Upper lobe of right lung (tissue), 1 donor: ENCODE data around the gene IL6. TPM values are rescaled to one million over a fixed set of nuclear protein-coding genes. Genes with fewer than 3 reads are reported as not detected.
A peak's percentile ranks its signal among the peaks of the same experiment; 100 is the strongest.

ENCODE experiments used
- ATAC-seq: fragments of 200-7000 bp; cut with Tn5 transposase; one replicate; pipeline ENCODE4 v1.9.1; 2020; ENCODE audit warnings: mild to moderate bottlenecking, moderate library complexity
- DNase-seq: peaks from one replicate; pipeline ENCODE4 v3.0.0-alpha.2; 2020
- H3K27ac ChIP-seq: fragments of 200-600 bp; one replicate; pipeline ENCODE4 v1.8.0; 2022
- H3K27me3 ChIP-seq: fragments of 200-600 bp; one replicate; pipeline ENCODE4 v1.8.0; 2022; ENCODE audit warnings: mild to moderate bottlenecking
- H3K36me3 ChIP-seq: fragments of 200-600 bp; one replicate; pipeline ENCODE4 v1.8.0; 2022
- H3K4me1 ChIP-seq: fragments of 200-600 bp; one replicate; pipeline ENCODE4 v1.8.0; 2022
- H3K4me3 ChIP-seq: fragments of 200-600 bp; one replicate; pipeline ENCODE4 v1.8.0; 2022; ENCODE audit warnings: mild to moderate bottlenecking
- H3K9me3 ChIP-seq: fragments of 200-600 bp; one replicate; pipeline ENCODE4 v1.8.0; 2022
- CTCF ChIP-seq: fragments of 200-600 bp; IDR thresholded peaks from one replicate; pipeline ENCODE4 v1.8.0; 2022; ENCODE audit warnings: antibody characterized with exemption
- intact Hi-C: fragments of 100-400 bp; cut with DNase I; formaldehyde crosslinking; loops from one replicate; pipeline ENCODE4 v1.11.0; 2022
- total RNA-seq: library from RNA; stranded (reverse); fragmentation: NEBNext Ultra II Directional; extraction: Animal tissue kit (Norgen Biotek cat#: 25700); gene quantifications from one replicate; pipeline ENCODE4 v1.2.1, GENCODE V29; 2021
- donor health status: DM: no; HTN: yes; CAD: no; lungs with severe emphysema.

The IL6 gene
- total RNA-seq, 1 donor from 2014 or later: 6.5 TPM

- TF ChIP-seq CTCF: no peak
- intact Hi-C loops: no loop called here
- H3K27ac ChIP-seq: no peak overlapping the region
These were observed 30.3 kb upstream of the IL6 start for GRCh38 chr7:22696541-22697228.

DNA sequence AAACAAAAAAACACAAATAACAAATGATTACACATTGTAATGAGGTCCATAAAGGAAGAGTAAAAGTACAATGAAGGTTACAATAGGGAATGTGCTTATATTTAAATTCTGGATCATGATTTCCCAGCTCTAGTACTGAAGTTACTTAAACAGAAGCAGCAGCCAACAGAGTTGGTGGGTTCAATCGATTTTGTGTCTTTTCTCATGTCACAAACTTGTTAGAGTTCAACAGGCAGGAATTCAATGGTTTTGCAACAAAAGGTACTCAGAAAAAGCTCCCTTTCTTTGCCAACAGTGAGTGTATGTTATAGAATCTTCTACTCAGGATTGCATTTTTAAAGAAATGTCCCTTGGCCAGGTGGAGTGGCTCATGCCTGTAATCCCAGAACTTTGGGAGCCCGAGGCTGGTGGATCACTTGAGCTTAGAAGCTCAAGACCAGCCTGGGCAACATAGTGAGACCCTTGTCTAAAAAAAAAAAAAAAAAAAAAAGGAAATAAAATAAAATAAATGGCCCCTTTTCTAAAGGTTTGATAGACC, 29.6 kb upstream of the IL6 start:
- H3K36me3 ChIP-seq: no peaks in the 10 kb centered on the region
- ATAC-seq (no peak), DNase-seq (no peak)
- intact Hi-C loops: no loop called here
- H3K4me1 ChIP-seq: peaks cover 23% of the 10 kb centered on the region
- no peak overlapping the region for H3K27ac ChIP-seq
- H3K9me3 ChIP-seq: no peaks in the 10 kb centered on the region
- no peaks in the 10 kb centered on the region for H3K27me3 ChIP-seq
- no peak overlapping the region for H3K4me3 ChIP-seq
- no peak for TF ChIP-seq CTCF

More at GRCh38 chr7:22696541-22697228, 30.3 kb upstream of the IL6 start:
- Histone ChIP-seq H3K4me3 (no peak overlapping the region), H3K4me1 (peaks cover 23% of the 10 kb centered on the region), H3K9me3 (no peaks in the 10 kb centered on the region), H3K27me3 (no peaks in the 10 kb centered on the region), H3K36me3 (no peaks in the 10 kb centered on the region)
- ATAC-seq (peak; percentile 86), DNase-seq (no peak)

- DNase-seq (no peak), ATAC-seq (peak; percentile 51)
- Histone ChIP-seq H3K27ac (no peak overlapping the region), H3K9me3 (no peaks in the 10 kb centered on the region), H3K36me3 (no peaks in the 10 kb centered on the region), H3K4me3 (no peak overlapping the region), H3K27me3 (no peaks in the 10 kb centered on the region), H3K4me1 (peaks cover 23% of the 10 kb centered on the region)
- intact Hi-C loops: no loop called here
- TF ChIP-seq CTCF: no peak
These were observed 29.0 kb upstream of the IL6 start for GRCh38 chr7:22697876-22698606.

- intact Hi-C loops: no loop called here
- H3K9me3 ChIP-seq: no peaks in the 10 kb centered on the region
- H3K27ac ChIP-seq: no peak overlapping the region
- H3K27me3 ChIP-seq: no peaks in the 10 kb centered on the region
- H3K4me3 ChIP-seq: no peak overlapping the region
- DNase-seq (no peak), ATAC-seq (peak; percentile 14)
- peaks cover 23% of the 10 kb centered on the region for H3K4me1 ChIP-seq
- H3K36me3 ChIP-seq: no peaks in the 10 kb centered on the region
- TF ChIP-seq CTCF: no peak
These were observed 28.2 kb upstream of the IL6 start for GRCh38 chr7:22698767-22699166.

DNA sequence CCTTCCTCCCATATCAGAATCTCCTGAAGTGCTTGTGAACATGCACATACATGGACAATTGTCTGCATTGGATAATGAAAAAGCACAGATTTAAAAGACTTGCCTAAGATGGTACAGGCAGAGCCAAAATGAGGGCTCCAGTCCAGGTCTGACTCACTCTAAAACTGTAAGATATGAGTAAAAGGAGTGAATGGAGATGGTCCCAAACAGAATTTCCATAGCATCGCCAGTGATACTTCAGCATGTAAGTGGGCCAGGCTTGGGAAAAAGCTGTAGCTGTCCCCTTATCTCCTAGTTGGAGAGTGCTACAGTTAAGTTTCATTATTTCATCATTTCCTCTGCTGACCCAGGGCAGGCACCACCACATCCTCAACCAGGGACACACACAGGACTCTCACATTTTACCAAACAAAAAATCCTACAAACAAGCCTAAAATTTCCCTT, 26.4 kb upstream of the IL6 start:
- no peaks in the 10 kb centered on the region for H3K9me3 ChIP-seq
- H3K27me3 ChIP-seq: no peaks in the 10 kb centered on the region
- no peak overlapping the region for H3K4me3 ChIP-seq
- ATAC-seq (peak; percentile 54), DNase-seq (no peak)
- H3K36me3 ChIP-seq: no peaks in the 10 kb centered on the region
- no peak overlapping the region for H3K27ac ChIP-seq
- intact Hi-C loops: no loop called here
- TF ChIP-seq CTCF: no peak
- peaks cover 23% of the 10 kb centered on the region for H3K4me1 ChIP-seq
